ENCODE measurements around the gene CLIC5.

- TF ChIP-seq CTCF (IDR thresholded peaks at IDR 0.05) (no peak), POLR2A (IDR thresholded peaks at IDR 0.05) (no peak)
These were observed 49.3 kb downstream of the CLIC5 start for GRCh38 chr6:45966340-45966739.
